BE2C (cell line): ENCODE measurements around the gene ANKRD17.
A peak's percentile ranks its signal among the peaks of the same experiment; 100 is the strongest.

Source experiments
- DNase-seq: peaks from one replicate; pipeline ENCODE4 v3.0.0-alpha.2; 2020
- H3K27me3 ChIP-seq: fragments of 250-450 bp; sonication (Bioruptor Pico); 2 replicates; pipeline ENCODE4 v1.5.1; 2020; ENCODE audit warnings: mild to moderate bottlenecking
- H3K36me3 ChIP-seq: fragments of 250-450 bp; sonication (Bioruptor Pico); 2 replicates; pipeline ENCODE4 v1.5.1; 2020; ENCODE audit warnings: mild to moderate bottlenecking
- H3K4me1 ChIP-seq: fragments of 250-450 bp; sonication (Bioruptor Pico); 2 replicates; pipeline ENCODE4 v1.5.1; 2020
- H3K4me3 ChIP-seq: 2 replicates; pipeline ENCODE4 v1.5.1; 2011; ENCODE audit warnings: low read depth, low read length
- H3K9me3 ChIP-seq: fragments of 250-450 bp; sonication (Bioruptor Pico); 2 replicates; pipeline ENCODE4 v1.5.1; 2020
- TF ChIP-seq, protein P1 (sequence below): IDR thresholded peaks from 2 replicates; pipeline ENCODE4 v1.5.1; 2012; ENCODE audit warnings: mild to moderate bottlenecking, low read depth, low read length

Gene ANKRD17

DNA sequence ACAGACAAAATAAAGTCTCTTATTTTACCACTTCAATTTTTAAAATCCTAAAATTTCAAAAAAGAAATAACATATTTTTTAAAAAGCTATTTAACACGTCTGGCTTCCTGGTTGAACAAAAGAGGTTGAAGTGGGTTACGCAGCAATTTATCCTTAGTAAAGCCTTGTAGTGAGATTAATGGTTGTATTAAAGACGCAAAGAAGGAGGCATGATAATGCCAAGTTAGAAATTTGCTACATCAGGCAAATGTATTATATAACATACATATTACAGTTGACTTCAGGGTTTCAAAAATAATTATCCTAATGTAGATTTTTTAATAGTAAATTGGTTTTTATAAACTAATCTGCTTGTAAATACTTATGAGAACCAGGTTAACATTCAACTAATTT lies 35.3 kb downstream of the ANKRD17 start:
- peak overlapping the region; percentile 76 for H3K4me3 ChIP-seq
- H3K27me3 ChIP-seq, result no peaks in the 10 kb centered on the region
- DNase-seq, result no peak
- TF ChIP-seq, protein P1, sequence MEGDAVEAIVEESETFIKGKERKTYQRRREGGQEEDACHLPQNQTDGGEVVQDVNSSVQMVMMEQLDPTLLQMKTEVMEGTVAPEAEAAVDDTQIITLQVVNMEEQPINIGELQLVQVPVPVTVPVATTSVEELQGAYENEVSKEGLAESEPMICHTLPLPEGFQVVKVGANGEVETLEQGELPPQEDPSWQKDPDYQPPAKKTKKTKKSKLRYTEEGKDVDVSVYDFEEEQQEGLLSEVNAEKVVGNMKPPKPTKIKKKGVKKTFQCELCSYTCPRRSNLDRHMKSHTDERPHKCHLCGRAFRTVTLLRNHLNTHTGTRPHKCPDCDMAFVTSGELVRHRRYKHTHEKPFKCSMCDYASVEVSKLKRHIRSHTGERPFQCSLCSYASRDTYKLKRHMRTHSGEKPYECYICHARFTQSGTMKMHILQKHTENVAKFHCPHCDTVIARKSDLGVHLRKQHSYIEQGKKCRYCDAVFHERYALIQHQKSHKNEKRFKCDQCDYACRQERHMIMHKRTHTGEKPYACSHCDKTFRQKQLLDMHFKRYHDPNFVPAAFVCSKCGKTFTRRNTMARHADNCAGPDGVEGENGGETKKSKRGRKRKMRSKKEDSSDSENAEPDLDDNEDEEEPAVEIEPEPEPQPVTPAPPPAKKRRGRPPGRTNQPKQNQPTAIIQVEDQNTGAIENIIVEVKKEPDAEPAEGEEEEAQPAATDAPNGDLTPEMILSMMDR, result no peak
- H3K36me3 ChIP-seq, result no peaks in the 10 kb centered on the region; the same call in none of the 2 replicates
- peaks cover 6% of the 10 kb centered on the region; the same call in 1 of the 2 replicates for H3K4me1 ChIP-seq
- no peaks in the 10 kb centered on the region for H3K9me3 ChIP-seq

DNA sequence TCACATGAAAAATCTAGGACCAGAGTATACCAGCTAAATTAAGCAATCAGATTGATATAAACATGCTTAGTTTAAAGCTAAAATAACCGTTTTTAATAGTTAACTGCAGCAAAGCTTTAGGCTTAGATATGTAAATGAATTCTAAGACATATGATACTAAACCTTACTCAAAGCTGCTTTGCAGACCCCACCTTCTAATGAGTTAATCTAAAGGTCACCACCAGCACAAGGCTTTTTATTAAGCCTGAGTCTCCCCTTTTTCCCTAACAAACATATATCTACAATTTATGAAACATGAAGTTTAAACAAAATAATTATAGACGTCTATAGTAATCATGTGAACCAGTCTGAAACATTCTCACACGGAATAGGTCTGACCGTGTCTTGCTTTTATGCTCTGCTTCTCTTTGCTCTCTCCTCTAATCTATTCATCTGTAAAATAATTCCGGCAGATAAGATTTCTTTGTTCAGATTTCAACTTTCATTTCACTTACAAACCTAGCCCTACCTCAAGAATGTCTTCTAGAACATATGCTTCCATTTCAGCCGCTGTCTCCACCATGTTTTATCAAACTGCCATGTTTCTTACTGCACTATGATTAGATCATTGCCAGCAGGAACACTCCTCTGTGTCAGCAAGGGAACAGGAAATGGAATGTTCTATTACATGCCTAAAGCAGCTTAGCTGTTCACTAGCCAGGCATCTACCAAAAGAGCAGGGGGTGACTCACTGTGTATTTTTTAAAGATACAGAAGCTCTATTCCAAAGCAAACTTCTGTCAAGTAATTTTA lies 35.9 kb downstream of the ANKRD17 start:
- peak; percentile 66 for DNase-seq
- no peaks in the 10 kb centered on the region; the same call in none of the 2 replicates for H3K36me3 ChIP-seq
- H3K9me3 ChIP-seq, result no peaks in the 10 kb centered on the region
- TF ChIP-seq, protein P1, result no peak
- peaks cover 6% of the 10 kb centered on the region; the same call in 1 of the 2 replicates for H3K4me1 ChIP-seq
- H3K27me3 ChIP-seq, result no peaks in the 10 kb centered on the region
- H3K4me3 ChIP-seq, result peak overlapping the region; percentile 76

DNA sequence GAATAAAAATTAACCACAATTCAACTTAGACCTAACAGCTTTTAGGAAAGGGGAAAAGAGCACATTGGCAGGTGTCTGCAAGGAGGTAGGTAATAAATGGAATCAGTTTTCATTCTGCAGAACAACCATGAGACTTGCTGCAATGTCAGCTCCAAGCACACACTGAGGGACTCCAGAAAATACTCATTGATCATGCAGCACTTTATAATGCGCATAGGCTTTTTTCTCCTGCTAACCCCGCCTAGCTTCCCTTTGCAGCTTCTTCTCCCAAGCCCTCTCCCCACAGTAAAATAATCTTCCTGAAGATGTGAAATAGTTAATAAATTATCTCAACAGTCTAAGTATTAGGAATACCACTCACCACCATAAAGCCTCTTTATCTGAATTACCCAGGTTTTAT lies 36.9 kb downstream of the ANKRD17 start:
- Histone ChIP-seq H3K4me3 (peak overlapping the region; percentile 76), H3K27me3 (no peaks in the 10 kb centered on the region), H3K36me3 (no peaks in the 10 kb centered on the region; the same call in none of the 2 replicates), H3K4me1 (peaks cover 6% of the 10 kb centered on the region; the same call in 1 of the 2 replicates), H3K9me3 (no peaks in the 10 kb centered on the region)
- no peak for DNase-seq
- TF ChIP-seq, protein P1, result no peak

DNA sequence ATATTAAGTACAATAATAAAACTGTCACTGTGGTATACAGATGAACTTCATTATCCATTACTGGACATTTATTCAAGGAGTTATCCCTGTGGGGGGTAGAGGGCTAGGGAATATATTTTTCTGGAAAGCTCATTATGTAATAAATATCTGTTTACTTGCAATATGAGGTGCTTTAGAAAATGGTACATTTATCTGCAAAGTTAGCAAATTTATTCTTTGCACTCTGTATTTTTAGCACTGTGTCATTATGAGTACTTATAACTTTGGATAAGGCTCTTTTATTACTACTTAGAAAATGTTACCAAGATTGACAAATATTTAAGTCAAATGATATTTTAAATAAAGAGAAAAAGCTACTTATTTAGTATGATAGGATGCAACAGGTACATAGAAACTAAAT lies 37.8 kb downstream of the ANKRD17 start:
- no peaks in the 10 kb centered on the region for H3K9me3 ChIP-seq
- no peak for DNase-seq
- H3K4me1 ChIP-seq, result peaks cover 6% of the 10 kb centered on the region; the same call in 1 of the 2 replicates
- H3K27me3 ChIP-seq, result no peaks in the 10 kb centered on the region
- no peak overlapping the region for H3K4me3 ChIP-seq
- TF ChIP-seq, protein P1, result no peak
- no peaks in the 10 kb centered on the region; the same call in 1 of the 2 replicates for H3K36me3 ChIP-seq

DNA sequence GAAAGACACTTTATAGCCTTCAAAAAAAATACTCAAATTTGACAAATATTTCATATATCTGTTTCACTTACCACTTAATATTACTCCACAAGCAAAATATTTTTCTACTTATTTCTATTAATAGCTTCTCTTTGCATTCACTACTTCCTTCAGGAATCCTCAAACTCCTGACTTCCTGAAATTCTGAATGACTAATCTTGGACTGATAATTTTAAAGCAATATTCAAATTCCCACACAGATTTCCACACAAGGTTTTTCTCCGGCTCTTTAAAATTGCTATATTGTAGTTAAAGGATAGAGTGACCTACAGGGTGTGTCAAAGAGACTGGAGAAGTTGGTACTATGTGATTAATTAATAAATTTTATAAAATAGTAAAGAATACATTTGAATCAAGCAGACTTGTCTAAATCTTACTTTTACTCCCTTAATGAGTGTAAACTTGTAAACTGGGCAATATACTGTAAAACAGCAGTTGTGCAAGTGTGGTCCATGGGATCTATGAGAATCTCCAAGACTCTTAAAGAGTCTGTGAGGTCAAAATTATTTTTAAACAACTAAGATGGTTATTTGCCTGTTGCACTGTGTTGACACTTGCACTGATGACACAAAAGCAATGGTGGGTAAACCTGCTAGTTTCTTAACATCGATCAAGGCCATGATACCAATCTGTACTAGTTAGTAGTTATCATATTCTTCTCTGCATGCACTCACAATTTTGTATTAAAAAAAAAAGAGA lies 44.5 kb downstream of the ANKRD17 start:
- H3K27me3 ChIP-seq, result no peaks in the 10 kb centered on the region
- TF ChIP-seq, protein P1, result no peak
- no peak overlapping the region for H3K4me3 ChIP-seq
- DNase-seq, result no peak
- H3K9me3 ChIP-seq, result no peaks in the 10 kb centered on the region
- no peaks in the 10 kb centered on the region for H3K4me1 ChIP-seq
- H3K36me3 ChIP-seq, result peaks cover 19% of the 10 kb centered on the region
